GM18861 (cell line): ENCODE measurements around the gene CABP4.

Experiments used
- ATAC-seq: cut with Tn5 transposase; IDR thresholded peaks from one replicate; pipeline ENCODE4 v1.9.1; 2021; ENCODE audit not compliant: unreplicated experiment

CABP4 gene

GRCh38 chr11:67455054-67455453, at the start of gene CABP4:
Gene CABP4 (plus strand): TSS chr11:67455354. CDS start chr11:67455424, 70 bp downstream.
- no peak for ATAC-seq

GRCh38 chr11:67405688-67406339, 49.3 kb upstream of the CABP4 start:
- no peak for ATAC-seq

- no peak for ATAC-seq
Measured at GRCh38 chr11:67406420-67406968, 48.7 kb upstream of the CABP4 start.

- ATAC-seq = no peak
Measured at GRCh38 chr11:67406969-67407687, 48.0 kb upstream of the CABP4 start.

- ATAC-seq = no peak
Measured at GRCh38 chr11:67407688-67408163, 47.4 kb upstream of the CABP4 start.

GRCh38 chr11:67408437-67409200, 46.5 kb upstream of the CABP4 start:
- no peak for ATAC-seq

- ATAC-seq = no peak
Measured at GRCh38 chr11:67409261-67409666, 45.9 kb upstream of the CABP4 start.

- ATAC-seq = no peak
Measured at GRCh38 chr11:67409781-67410368, 45.3 kb upstream of the CABP4 start.

GRCh38 chr11:67410369-67410831, 44.8 kb upstream of the CABP4 start:
- ATAC-seq = no peak

GRCh38 chr11:67410984-67411784, 44.0 kb upstream of the CABP4 start:
- ATAC-seq = no peak

- no peak for ATAC-seq
Measured at GRCh38 chr11:67411785-67412152, 43.4 kb upstream of the CABP4 start.

- no peak for ATAC-seq
Measured at GRCh38 chr11:67412495-67413179, 42.5 kb upstream of the CABP4 start.

GRCh38 chr11:67413266-67413849, 41.8 kb upstream of the CABP4 start:
- ATAC-seq = no peak

- no peak for ATAC-seq
Measured at GRCh38 chr11:67415501-67416304, 39.5 kb upstream of the CABP4 start, which contains the start of gene CARNS1. Gene CARNS1 (plus strand): TSS chr11:67415678. CDS start chr11:67416200, 522 bp downstream.

GRCh38 chr11:67416416-67417335, 38.5 kb upstream of the CABP4 start:
- no peak for ATAC-seq

- no peak for ATAC-seq
Measured at GRCh38 chr11:67417425-67417824, 37.7 kb upstream of the CABP4 start.
